ENCODE data around the gene DAPK2.
"Not testable (repeated sequence)": the region's sequence is repeated elsewhere in the genome, so short reads cannot be mapped to it uniquely, and the experiment has no call there.

The DAPK2 gene

GRCh38 chr15:64046421-64047153, at the start of gene DAPK2:
Gene DAPK2, minus strand, starts transcription at chr15:64046485. Its CDS starts 6,224 bp downstream, at chr15:64040261.
- DNase-seq (ENCODE audit: low read depth), result peak; percentile 89
- Histone ChIP-seq H3K9me3 (ENCODE audit: control insufficient read depth, low read length) (no peaks in the 10 kb centered on the region), H3K36me3 (ENCODE audit: control insufficient read depth, insufficient read depth, low read length, severe bottlenecking) (no peaks in the 10 kb centered on the region), H3K27me3 (replicated peaks; ENCODE audit: control insufficient read depth, insufficient read depth, low read length) (peaks cover 8% of the 10 kb centered on the region), H3K4me3 (ENCODE audit: low read length) (peak within 1 kb of the TSS; percentile 82), H3K9ac (ENCODE audit: low read length) (peak within 1 kb of the TSS; percentile 84), H3K4me1 (ENCODE audit: control insufficient read depth, insufficient read depth, low read length) (peaks cover 27% of the 10 kb centered on the region)

GRCh38 chr15:64095431-64095794, 49.1 kb upstream of the DAPK2 start:
- Histone ChIP-seq H3K4me3 (ENCODE audit: low read length) (peak overlapping the region; percentile 85), H3K36me3 (ENCODE audit: control insufficient read depth, insufficient read depth, low read length, severe bottlenecking) (no peaks in the 10 kb centered on the region), H3K9me3 (ENCODE audit: control insufficient read depth, low read length) (no peaks in the 10 kb centered on the region), H3K27me3 (replicated peaks; ENCODE audit: control insufficient read depth, insufficient read depth, low read length) (no peaks in the 10 kb centered on the region), H3K9ac (ENCODE audit: low read length) (no peak overlapping the region), H3K4me1 (ENCODE audit: control insufficient read depth, insufficient read depth, low read length) (peaks cover 53% of the 10 kb centered on the region)
- DNase-seq (ENCODE audit: low read depth), result no peak

- peak; percentile 99 for DNase-seq (ENCODE audit: low read depth)
- Histone ChIP-seq H3K36me3 (ENCODE audit: control insufficient read depth, insufficient read depth, low read length, severe bottlenecking) (peaks cover 3% of the 10 kb centered on the region), H3K9ac (ENCODE audit: low read length) (peak within 1 kb of the TSS; percentile 85), H3K27me3 (replicated peaks; ENCODE audit: control insufficient read depth, insufficient read depth, low read length) (no peaks in the 10 kb centered on the region), H3K4me3 (ENCODE audit: low read length) (peak within 1 kb of the TSS; percentile 94), H3K4me1 (ENCODE audit: control insufficient read depth, insufficient read depth, low read length) (peaks cover 40% of the 10 kb centered on the region), H3K9me3 (ENCODE audit: control insufficient read depth, low read length) (no peaks in the 10 kb centered on the region)
Measured at GRCh38 chr15:64093627-64094417, 47.5 kb upstream of the DAPK2 start, which contains the start of gene CIAO2A. Gene CIAO2A, minus strand, starts transcription at chr15:64093838. Its CDS starts 70 bp downstream, at chr15:64093768.

GRCh38 chr15:64092864-64093626, 46.8 kb upstream of the DAPK2 start:
- Histone ChIP-seq H3K4me3 (ENCODE audit: low read length) (peak overlapping the region; percentile 94), H3K9me3 (ENCODE audit: control insufficient read depth, low read length) (no peaks in the 10 kb centered on the region), H3K9ac (ENCODE audit: low read length) (peak overlapping the region; percentile 85), H3K27me3 (replicated peaks; ENCODE audit: control insufficient read depth, insufficient read depth, low read length) (no peaks in the 10 kb centered on the region), H3K36me3 (ENCODE audit: control insufficient read depth, insufficient read depth, low read length, severe bottlenecking) (peaks cover 10% of the 10 kb centered on the region), H3K4me1 (ENCODE audit: control insufficient read depth, insufficient read depth, low read length) (peaks cover 35% of the 10 kb centered on the region)
- peak; percentile 64 for DNase-seq (ENCODE audit: low read depth)

GRCh38 chr15:64092075-64092820, 46.0 kb upstream of the DAPK2 start:
- Histone ChIP-seq H3K4me1 (ENCODE audit: control insufficient read depth, insufficient read depth, low read length) (peaks cover 27% of the 10 kb centered on the region), H3K36me3 (ENCODE audit: control insufficient read depth, insufficient read depth, low read length, severe bottlenecking) (peaks cover 14% of the 10 kb centered on the region), H3K9me3 (ENCODE audit: control insufficient read depth, low read length) (no peaks in the 10 kb centered on the region), H3K4me3 (ENCODE audit: low read length) (peak overlapping the region; percentile 94), H3K9ac (ENCODE audit: low read length) (peak overlapping the region; percentile 85), H3K27me3 (replicated peaks; ENCODE audit: control insufficient read depth, insufficient read depth, low read length) (no peaks in the 10 kb centered on the region)
- DNase-seq (ENCODE audit: low read depth), result no peak

- no peak overlapping the region for H3K4me3 ChIP-seq (ENCODE audit: low read length)
- peaks cover 24% of the 10 kb centered on the region for H3K4me1 ChIP-seq (ENCODE audit: control insufficient read depth, insufficient read depth, low read length)
- H3K36me3 ChIP-seq (ENCODE audit: control insufficient read depth, insufficient read depth, low read length, severe bottlenecking), result peaks cover 14% of the 10 kb centered on the region
- no peak overlapping the region for H3K9ac ChIP-seq (ENCODE audit: low read length)
- no peak for DNase-seq (ENCODE audit: low read depth)
- H3K27me3 ChIP-seq (replicated peaks; ENCODE audit: control insufficient read depth, insufficient read depth, low read length), result no peaks in the 10 kb centered on the region
- no peaks in the 10 kb centered on the region for H3K9me3 ChIP-seq (ENCODE audit: control insufficient read depth, low read length)
Measured at GRCh38 chr15:64090527-64090926, 44.2 kb upstream of the DAPK2 start.

GRCh38 chr15:64089543-64090280, 43.4 kb upstream of the DAPK2 start:
- H3K4me3 ChIP-seq (ENCODE audit: low read length), result no peak overlapping the region
- H3K9ac ChIP-seq (ENCODE audit: low read length), result no peak overlapping the region
- H3K27me3 ChIP-seq (replicated peaks; ENCODE audit: control insufficient read depth, insufficient read depth, low read length), result no peaks in the 10 kb centered on the region
- peaks cover 18% of the 10 kb centered on the region for H3K4me1 ChIP-seq (ENCODE audit: control insufficient read depth, insufficient read depth, low read length)
- no peaks in the 10 kb centered on the region for H3K9me3 ChIP-seq (ENCODE audit: control insufficient read depth, low read length)
- peaks cover 17% of the 10 kb centered on the region for H3K36me3 ChIP-seq (ENCODE audit: control insufficient read depth, insufficient read depth, low read length, severe bottlenecking)
- DNase-seq (ENCODE audit: low read depth), result no peak

- no peak for DNase-seq (ENCODE audit: low read depth)
- Histone ChIP-seq H3K27me3 (replicated peaks; ENCODE audit: control insufficient read depth, insufficient read depth, low read length) (no peaks in the 10 kb centered on the region), H3K36me3 (ENCODE audit: control insufficient read depth, insufficient read depth, low read length, severe bottlenecking) (peaks cover 35% of the 10 kb centered on the region), H3K4me1 (ENCODE audit: control insufficient read depth, insufficient read depth, low read length) (no peaks in the 10 kb centered on the region), H3K9me3 (ENCODE audit: control insufficient read depth, low read length) (no peaks in the 10 kb centered on the region), H3K9ac (ENCODE audit: low read length) (no peak overlapping the region), H3K4me3 (ENCODE audit: low read length) (no peak overlapping the region)
Measured at GRCh38 chr15:64082757-64083156, 36.5 kb upstream of the DAPK2 start.

- not testable (repeated sequence) for H3K27me3 ChIP-seq (replicated peaks; ENCODE audit: control insufficient read depth, insufficient read depth, low read length); DNase-seq (ENCODE audit: low read depth); H3K4me3 ChIP-seq (ENCODE audit: low read length); H3K9ac ChIP-seq (ENCODE audit: low read length); H3K9me3 ChIP-seq (ENCODE audit: control insufficient read depth, low read length)
- Histone ChIP-seq H3K4me1 (ENCODE audit: control insufficient read depth, insufficient read depth, low read length) (peaks cover 46% of the 10 kb centered on the region), H3K36me3 (ENCODE audit: control insufficient read depth, insufficient read depth, low read length, severe bottlenecking) (peaks cover 15% of the 10 kb centered on the region)
Measured at GRCh38 chr15:64073496-64073895, 27.2 kb upstream of the DAPK2 start.

- H3K9ac ChIP-seq (ENCODE audit: low read length), result no peak overlapping the region
- no peak for DNase-seq (ENCODE audit: low read depth)
- no peaks in the 10 kb centered on the region for H3K27me3 ChIP-seq (replicated peaks; ENCODE audit: control insufficient read depth, insufficient read depth, low read length)
- H3K4me1 ChIP-seq (ENCODE audit: control insufficient read depth, insufficient read depth, low read length), result peaks cover 53% of the 10 kb centered on the region
- H3K4me3 ChIP-seq (ENCODE audit: low read length), result no peak overlapping the region
- no peaks in the 10 kb centered on the region for H3K9me3 ChIP-seq (ENCODE audit: control insufficient read depth, low read length)
- H3K36me3 ChIP-seq (ENCODE audit: control insufficient read depth, insufficient read depth, low read length, severe bottlenecking), result peaks cover 15% of the 10 kb centered on the region
Measured at GRCh38 chr15:64072812-64073211, 26.5 kb upstream of the DAPK2 start.
